ENCODE data around the gene TMEM119. TPM values are rescaled to one million over a fixed set of nuclear protein-coding genes. Genes with fewer than 3 reads are reported as not detected.
"Not testable (repeated sequence)": the region's sequence is repeated elsewhere in the genome, so short reads cannot be mapped to it uniquely, and the experiment has no call there.

Gene TMEM119
- total RNA-seq, 1 donor from 2014 or later: 34.6 TPM

DNA sequence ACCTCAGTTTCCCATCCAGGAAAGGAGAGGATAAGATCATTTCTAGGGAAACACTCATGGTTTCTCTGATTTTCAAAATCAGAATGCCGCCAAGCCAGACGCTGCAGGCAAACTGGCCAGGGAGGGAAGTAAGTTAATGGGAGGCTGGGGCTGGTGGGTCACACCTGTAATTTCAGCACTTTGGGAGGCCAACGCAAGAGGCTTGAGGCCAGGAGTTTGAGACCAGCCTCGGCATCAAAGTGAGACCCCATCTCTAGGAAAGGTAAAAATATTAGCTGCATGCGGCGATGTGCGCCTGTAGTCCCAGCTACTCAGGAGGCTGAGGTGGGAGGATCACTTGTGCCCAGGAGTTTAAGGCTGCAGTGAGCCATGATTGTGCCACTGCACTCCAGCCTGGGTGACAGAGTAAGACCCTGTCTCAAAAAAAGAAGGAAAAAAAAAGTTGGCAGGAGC, 35.2 kb upstream of the TMEM119 start:
- no peak overlapping the region for H3K27ac ChIP-seq
- DNase-seq (ENCODE audit: extremely low spot score in 2 of 2): no peak
- no peaks in the 10 kb centered on the region for H3K36me3 ChIP-seq
- peak overlapping the region in 1 of 2 donors; percentile 16 for H3K4me3 ChIP-seq
- H3K9me3 ChIP-seq: no peaks in the 10 kb centered on the region
- TF ChIP-seq POLR2AphosphoS5 (IDR thresholded peaks at IDR 0.05; ENCODE audit: insufficient read depth in 1 of 2, low read depth in 1 of 2): no peak
- TF ChIP-seq, protein P1, sequence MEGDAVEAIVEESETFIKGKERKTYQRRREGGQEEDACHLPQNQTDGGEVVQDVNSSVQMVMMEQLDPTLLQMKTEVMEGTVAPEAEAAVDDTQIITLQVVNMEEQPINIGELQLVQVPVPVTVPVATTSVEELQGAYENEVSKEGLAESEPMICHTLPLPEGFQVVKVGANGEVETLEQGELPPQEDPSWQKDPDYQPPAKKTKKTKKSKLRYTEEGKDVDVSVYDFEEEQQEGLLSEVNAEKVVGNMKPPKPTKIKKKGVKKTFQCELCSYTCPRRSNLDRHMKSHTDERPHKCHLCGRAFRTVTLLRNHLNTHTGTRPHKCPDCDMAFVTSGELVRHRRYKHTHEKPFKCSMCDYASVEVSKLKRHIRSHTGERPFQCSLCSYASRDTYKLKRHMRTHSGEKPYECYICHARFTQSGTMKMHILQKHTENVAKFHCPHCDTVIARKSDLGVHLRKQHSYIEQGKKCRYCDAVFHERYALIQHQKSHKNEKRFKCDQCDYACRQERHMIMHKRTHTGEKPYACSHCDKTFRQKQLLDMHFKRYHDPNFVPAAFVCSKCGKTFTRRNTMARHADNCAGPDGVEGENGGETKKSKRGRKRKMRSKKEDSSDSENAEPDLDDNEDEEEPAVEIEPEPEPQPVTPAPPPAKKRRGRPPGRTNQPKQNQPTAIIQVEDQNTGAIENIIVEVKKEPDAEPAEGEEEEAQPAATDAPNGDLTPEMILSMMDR (IDR thresholded peaks at IDR 0.05): no peak
- TF ChIP-seq POLR2A (IDR thresholded peaks at IDR 0.05): no peak
- intact Hi-C loops (cut with DNase I): no loop called here
- H3K4me1 ChIP-seq: peaks cover 37% of the 10 kb centered on the region
- no peaks in the 10 kb centered on the region for H3K27me3 ChIP-seq

DNA sequence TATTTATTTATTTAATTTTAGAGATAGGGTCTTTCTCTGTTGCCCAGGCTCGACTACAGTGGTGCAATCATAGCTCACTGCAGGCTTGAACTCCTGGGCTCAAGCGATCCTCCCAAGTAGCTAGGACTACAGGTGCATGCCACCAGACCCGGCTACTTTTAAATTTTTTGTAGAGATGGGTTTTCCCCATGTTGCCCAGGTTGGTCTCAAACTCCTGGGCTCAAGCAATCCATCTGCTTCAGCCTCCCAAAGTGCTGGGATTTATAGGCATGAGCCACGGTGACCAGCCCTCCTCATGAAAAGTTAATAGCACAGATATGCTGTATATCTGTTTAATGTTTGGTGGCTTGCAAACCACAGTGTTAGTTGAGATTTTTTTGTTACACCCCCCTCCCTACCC, 33.4 kb upstream of the TMEM119 start:
- peaks cover 27% of the 10 kb centered on the region for H3K4me1 ChIP-seq
- intact Hi-C loops (cut with DNase I); H3K27ac ChIP-seq; H3K9me3 ChIP-seq; H3K4me3 ChIP-seq; DNase-seq (ENCODE audit: extremely low spot score in 2 of 2); H3K36me3 ChIP-seq; H3K27me3 ChIP-seq: not testable (repeated sequence)

DNA sequence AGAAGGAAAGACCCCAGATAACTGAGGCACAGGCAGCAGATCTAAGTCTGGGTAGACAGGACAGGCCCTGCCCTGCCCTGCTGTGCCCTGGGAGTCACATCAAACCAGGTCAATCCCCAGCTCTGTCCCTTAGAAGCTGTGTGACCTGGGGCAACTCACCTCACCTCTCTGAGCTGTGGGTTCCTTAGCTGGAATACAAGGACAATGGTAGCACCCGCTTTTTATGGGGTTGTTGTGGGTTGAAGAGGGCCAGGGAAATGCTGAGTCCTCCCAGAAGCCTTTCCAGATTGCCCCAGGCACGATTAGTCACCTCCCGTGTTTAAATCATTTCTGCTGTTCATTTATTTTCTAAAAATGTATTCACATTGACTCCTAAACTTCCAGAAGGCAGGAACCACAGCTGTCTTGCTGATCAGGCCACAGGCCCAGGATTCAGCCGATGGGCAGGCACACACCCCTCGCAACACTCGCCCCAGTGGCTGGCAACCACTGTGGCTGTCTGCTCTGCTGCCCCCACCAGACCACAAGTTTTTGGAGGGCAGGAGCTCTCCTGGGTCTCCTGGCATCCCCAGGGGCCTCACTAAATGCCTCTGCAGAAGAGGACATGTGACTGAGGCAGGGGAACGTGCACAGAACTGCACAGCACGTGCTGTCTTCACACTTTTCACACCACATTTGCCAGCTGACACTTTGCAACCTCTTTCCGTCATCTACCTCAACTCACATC, 32.8 kb upstream of the TMEM119 start:
- Histone ChIP-seq H3K4me1 (peaks cover 27% of the 10 kb centered on the region), H3K36me3 (no peaks in the 10 kb centered on the region), H3K27ac (peak overlapping the region; percentile 63), H3K9me3 (no peaks in the 10 kb centered on the region), H3K4me3 (no peak overlapping the region), H3K27me3 (no peaks in the 10 kb centered on the region)
- TF ChIP-seq POLR2AphosphoS5 (IDR thresholded peaks at IDR 0.05; ENCODE audit: insufficient read depth in 1 of 2, low read depth in 1 of 2) (no peak), POLR2A (IDR thresholded peaks at IDR 0.05) (no peak)
- TF ChIP-seq, protein P1 (IDR thresholded peaks at IDR 0.05): no peak
- DNase-seq (ENCODE audit: extremely low spot score in 2 of 2): no peak
- intact Hi-C loops (cut with DNase I): no loop called here

DNA sequence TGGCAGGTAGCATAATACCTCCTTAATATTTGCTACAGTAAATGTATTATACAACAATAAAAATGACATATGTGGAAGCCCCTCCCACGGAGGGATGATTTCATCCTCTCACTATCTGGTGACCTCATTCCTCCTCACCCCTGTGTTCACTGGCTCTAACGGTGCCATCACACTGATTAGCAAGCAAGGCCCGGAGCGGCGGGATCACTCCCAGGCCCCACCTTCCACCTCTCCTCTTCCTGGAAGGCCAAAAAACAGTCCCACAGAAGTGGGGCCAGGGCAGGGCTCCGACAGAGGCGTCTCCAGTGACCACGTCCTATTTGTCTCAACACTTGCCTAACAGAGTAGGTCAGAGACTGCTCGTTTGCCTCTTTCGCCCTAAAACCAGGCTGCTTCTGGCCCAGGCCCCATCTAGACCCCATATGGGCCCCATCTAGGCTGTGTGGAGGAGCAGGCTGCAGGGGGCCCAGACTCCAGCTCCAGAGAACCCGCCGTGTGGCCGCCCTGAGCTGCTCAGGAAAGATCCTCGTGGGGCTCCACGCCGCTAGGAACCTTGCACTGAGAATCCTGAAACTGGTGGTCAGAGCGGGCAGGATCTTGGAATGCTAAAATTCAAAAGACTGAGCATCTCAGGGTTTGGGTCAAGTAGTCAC, 32.1 kb upstream of the TMEM119 start:
- Histone ChIP-seq H3K36me3 (no peaks in the 10 kb centered on the region), H3K27me3 (no peaks in the 10 kb centered on the region), H3K27ac (peak overlapping the region; percentile 63), H3K4me3 (peak overlapping the region in 1 of 2 donors; percentile 14), H3K9me3 (no peaks in the 10 kb centered on the region), H3K4me1 (peaks cover 27% of the 10 kb centered on the region)
- TF ChIP-seq, protein P1 (IDR thresholded peaks at IDR 0.05): no peak
- no peak for TF ChIP-seq POLR2AphosphoS5 (IDR thresholded peaks at IDR 0.05; ENCODE audit: insufficient read depth in 1 of 2, low read depth in 1 of 2)
- peak in 1 of 2 donors; percentile 15 for TF ChIP-seq POLR2A (IDR thresholded peaks at IDR 0.05)
- intact Hi-C loops (cut with DNase I): no loop called here
- DNase-seq (ENCODE audit: extremely low spot score in 2 of 2): no peak

DNA sequence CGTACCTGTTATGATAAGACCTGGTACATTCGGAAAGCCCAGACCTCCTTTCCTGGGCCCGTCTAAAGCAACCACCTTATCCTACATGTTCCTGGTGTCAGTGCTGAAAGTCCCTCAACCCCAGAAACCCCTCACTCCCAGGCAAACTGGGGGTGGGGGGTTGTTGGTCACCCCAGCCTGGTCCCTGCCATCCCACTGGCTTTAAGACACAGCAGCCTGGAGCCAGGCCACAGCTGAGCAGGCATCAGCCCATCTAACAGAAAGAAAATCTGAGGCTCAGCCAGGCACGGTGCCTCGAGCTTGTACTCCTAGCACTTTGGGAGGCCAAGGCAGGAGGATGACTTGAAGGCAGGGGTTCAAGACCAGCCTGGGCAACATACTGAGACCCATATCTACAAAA, 31.3 kb upstream of the TMEM119 start:
- Histone ChIP-seq H3K4me3 (no peak overlapping the region), H3K4me1 (peaks cover 27% of the 10 kb centered on the region), H3K9me3 (no peaks in the 10 kb centered on the region), H3K27ac (peak overlapping the region; percentile 21), H3K36me3 (no peaks in the 10 kb centered on the region), H3K27me3 (no peaks in the 10 kb centered on the region)
- TF ChIP-seq POLR2A (IDR thresholded peaks at IDR 0.05): no peak
- no peak for TF ChIP-seq POLR2AphosphoS5 (IDR thresholded peaks at IDR 0.05; ENCODE audit: insufficient read depth in 1 of 2, low read depth in 1 of 2)
- DNase-seq (ENCODE audit: extremely low spot score in 2 of 2): no peak
- intact Hi-C loops (cut with DNase I): no loop called here
